ENCODE data around the gene FGFR2.

DNA sequence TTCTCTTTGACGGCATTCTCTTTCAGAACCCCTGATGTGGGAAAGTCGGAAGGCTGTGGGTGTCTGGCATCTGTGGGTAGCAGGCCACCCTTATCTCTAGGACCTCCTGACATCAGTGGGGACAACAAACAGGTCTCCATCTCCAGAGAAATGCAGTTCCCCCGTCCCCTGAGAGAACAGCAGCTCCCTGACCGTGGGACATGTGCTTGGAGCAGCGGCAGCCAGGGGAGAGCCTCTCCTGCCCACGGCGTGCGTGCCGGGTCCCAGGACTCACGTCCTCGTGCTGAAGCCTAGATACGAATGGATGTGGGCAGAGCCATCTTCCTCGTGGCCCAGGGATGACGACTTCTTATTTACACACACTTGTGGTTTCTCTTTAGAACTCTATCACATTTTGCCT, 133.0 kb downstream of the FGFR2 start:
- TF ChIP-seq CHD1 (IDR thresholded peaks at IDR 0.05; ENCODE audit: low read depth, low read length) (no peak), USF2 (IDR thresholded peaks at IDR 0.05; ENCODE audit: low read depth, low read length) (no peak), FOS (IDR thresholded peaks at IDR 0.05; ENCODE audit: low read depth, low read length) (no peak), MXI1 (IDR thresholded peaks at IDR 0.05; ENCODE audit: borderline replicate concordance, low read depth, low read length) (no peak), RCOR1 (IDR thresholded peaks at IDR 0.05; ENCODE audit: insufficient replicate concordance, low read length) (no peak), CTCF (conservative IDR thresholded peaks at IDR 0.05; ENCODE audit: low read depth, low read length) (no peak)

All from IMR-90 (cell line).